ENCODE results near the gene PAX7.

GRCh38 chr1:18735224-18735997 is 104.8 kb downstream of the PAX7 start:
- no peak for TF ChIP-seq USF2 (IDR thresholded peaks at IDR 0.05; ENCODE audit: low read depth, low read length)
- TF ChIP-seq POLR2A (IDR thresholded peaks at IDR 0.05; ENCODE audit: low read depth, low read length): no peak
- no peak for TF ChIP-seq CTCF (conservative IDR thresholded peaks at IDR 0.05; ENCODE audit: low read depth, low read length)
- no peak for TF ChIP-seq MXI1 (IDR thresholded peaks at IDR 0.05; ENCODE audit: borderline replicate concordance, low read depth, low read length)
- TF ChIP-seq FOS (IDR thresholded peaks at IDR 0.05; ENCODE audit: low read depth, low read length): no peak
- no peak for TF ChIP-seq MAZ (IDR thresholded peaks at IDR 0.05; ENCODE audit: borderline replicate concordance, low read depth, low read length)
- no peak for TF ChIP-seq RFX5 (IDR thresholded peaks at IDR 0.05; ENCODE audit: low read depth, low read length)
- TF ChIP-seq RAD21 (IDR thresholded peaks at IDR 0.05; ENCODE audit: low read length): no peak
- no peak for TF ChIP-seq CHD1 (IDR thresholded peaks at IDR 0.05; ENCODE audit: low read depth, low read length)
- TF ChIP-seq BHLHE40 (IDR thresholded peaks at IDR 0.05; ENCODE audit: low read depth, low read length): no peak

Measured in IMR-90 (cell line).